Lung (tissue), 12 donors: ENCODE data around the gene PLCB3. TPM values are rescaled to one million over a fixed set of nuclear protein-coding genes. Genes with fewer than 3 reads are reported as not detected.

ENCODE experiments used
- ATAC-seq: fragments of 200-7000 bp; cut with Tn5 transposase; one replicate; pipeline ENCODE4 v1.9.1; 2020; ENCODE audit warnings: moderate number of reproducible peaks; ENCODE audit not compliant: insufficient read depth, low FRiP score
- DNase-seq, 3 donors: peaks; one replicate each; pipeline ENCODE4 v3.0.0-alpha.2; 2013 to 2017
- H3K27ac ChIP-seq, 2 donors: one replicate each; pipeline ENCODE4 v1.5.1; 2013; ENCODE audit warnings: mild to moderate bottlenecking in 2 of 2, moderate library complexity in 2 of 2, control low read depth in 1 of 2, inconsistent platforms in 1 of 2, low read depth in 1 of 2, low read length in 1 of 2
- H3K27me3 ChIP-seq, 3 donors: one replicate each; pipeline ENCODE4 v1.5.1; 2013; ENCODE audit warnings: low read length in 2 of 3; ENCODE audit not compliant: control insufficient read depth in 3 of 3, insufficient read depth in 3 of 3
- H3K36me3 ChIP-seq, 4 donors: one replicate each; pipeline ENCODE4 v1.5.1; 2013; ENCODE audit warnings: low read length in 4 of 4, mild to moderate bottlenecking in 1 of 4, moderate library complexity in 1 of 4; ENCODE audit not compliant: control insufficient read depth in 4 of 4, insufficient read depth in 4 of 4
- H3K4me1 ChIP-seq, 5 donors: one replicate each; pipeline ENCODE4 v1.5.1; 2013; ENCODE audit warnings: low read length in 5 of 5, mild to moderate bottlenecking in 2 of 5, moderate library complexity in 1 of 5; ENCODE audit not compliant: control insufficient read depth in 5 of 5, insufficient read depth in 5 of 5
- H3K4me3 ChIP-seq: one replicate; pipeline ENCODE4 v1.5.1; 2013; ENCODE audit warnings: mild to moderate bottlenecking, control low read depth, moderate library complexity
- H3K9ac ChIP-seq, 2 donors: one replicate each; pipeline ENCODE4 v1.5.1; 2013; ENCODE audit warnings: low read length in 2 of 2, control low read depth in 1 of 2; ENCODE audit not compliant: insufficient read depth in 1 of 2
- H3K9me3 ChIP-seq, 4 donors: one replicate each; pipeline ENCODE4 v1.5.1; 2013; ENCODE audit warnings: low read length in 3 of 4, mild to moderate bottlenecking in 1 of 4, moderate library complexity in 1 of 4; ENCODE audit not compliant: control insufficient read depth in 4 of 4, insufficient read depth in 3 of 4
- CTCF ChIP-seq: IDR thresholded peaks from 2 replicates; pipeline ENCODE4 v1.5.1; 2012; ENCODE audit warnings: mild to moderate bottlenecking; ENCODE audit errors: control extremely low read depth, extremely low read depth
- WGBS, 2 donors: extraction: QIAGEN DNeasy Blood & Tissue Kit; methylation state at CpG; one replicate each; pipeline ENCODE4 v1.1.7; 2013; 5-methylcytosine and 5-hydroxymethylcytosine counted together
- polyA plus RNA-seq, 2 donors: library from polyadenylated mRNA; stranded (reverse); fragments of 200-250 nt; gene quantifications; one replicate each; pipeline ENCODE4 v1.2.1, GENCODE V29; 2013
- total RNA-seq, 2 donors: library from RNA; depleted of rRNA in 1 of 2; stranded (reverse); fragments of >200 nt in 1 of 2; gene quantifications; one replicate each; pipeline ENCODE4 v1.2.1, GENCODE V29; 2014 to 2021
- donor health status: control.
- donor health status: control.
- donor health status: Bipolar disorder and iron deficiency.
- donor health status: healthy.
- donor health status: DM: yes; HTN: yes; CAD: no.

PLCB3 gene
- total and polyA plus RNA-seq, 4 donors: 15.0 to 32.0 (median 17.6) TPM

- 0 to 1% methylated on average over 54 to 81 of the region's 81 CpGs for WGBS, 2 donors
- Histone ChIP-seq H3K36me3 (no peaks in the 10 kb centered on the region), H3K27me3 (peaks cover 0 to 18% (median 13%) of the 10 kb centered on the region in 3 donors), H3K9me3 (no peaks in the 10 kb centered on the region), H3K9ac (peak within 1 kb of the TSS in 1 of 2 donors; percentile 71), H3K4me3 (peak within 1 kb of the TSS; percentile 60), H3K4me1 (peaks cover 0 to 18% (median 4%) of the 10 kb centered on the region in 5 donors), H3K27ac (peak within 1 kb of the TSS; percentile 93 to 96)
- no peak for TF ChIP-seq CTCF
- DNase-seq (peak; percentile 98 to 99 (median 99)), ATAC-seq (peak; percentile 92)
Observed at GRCh38 chr11:64305075-64305690, 53.9 kb downstream of the PLCB3 start, which contains the start of gene ESRRA. Gene ESRRA (plus strand): TSS chr11:64305524. CDS start chr11:64307180, 1,656 bp downstream.

GRCh38 chr11:64305691-64306562, 54.6 kb downstream of the PLCB3 start:
- H3K9me3 ChIP-seq: no peaks in the 10 kb centered on the region
- no peak for TF ChIP-seq CTCF
- H3K36me3 ChIP-seq: no peaks in the 10 kb centered on the region
- H3K4me3 ChIP-seq: peak overlapping the region; percentile 60
- peaks cover 0 to 11% (median 5%) of the 10 kb centered on the region in 3 donors for H3K27me3 ChIP-seq
- H3K4me1 ChIP-seq: peaks cover 0 to 13% (median 4%) of the 10 kb centered on the region in 5 donors
- DNase-seq (peak; percentile 42 to 61 (median 56)), ATAC-seq (peak; percentile 1)
- 1% methylated on average over 44 to 71 of the region's 71 CpGs for WGBS, 2 donors
- peak overlapping the region; percentile 93 for H3K27ac ChIP-seq
- H3K9ac ChIP-seq: peak overlapping the region in 1 of 2 donors; percentile 71

GRCh38 chr11:64306563-64306875, 55.2 kb downstream of the PLCB3 start:
- WGBS, 2 donors: 24 to 28% methylated on average over 9 of the region's 9 CpGs

More at GRCh38 chr11:64306563-64306875, 55.2 kb downstream of the PLCB3 start:
- H3K27me3 ChIP-seq: peaks cover 0 to 6% (median 0%) of the 10 kb centered on the region in 3 donors
- H3K36me3 ChIP-seq: peaks cover 0 to 2% (median 0%) of the 10 kb centered on the region in 4 donors
- H3K4me3 ChIP-seq: peak overlapping the region; percentile 60
- DNase-seq (no peak), ATAC-seq (no peak)
- H3K4me1 ChIP-seq: peaks cover 0 to 13% (median 4%) of the 10 kb centered on the region in 5 donors
- no peaks in the 10 kb centered on the region for H3K9me3 ChIP-seq
- H3K9ac ChIP-seq: peak overlapping the region in 1 of 2 donors; percentile 71
- peak overlapping the region; percentile 93 for H3K27ac ChIP-seq
- no peak for TF ChIP-seq CTCF
